NCI-H2081 (cell line): ENCODE measurements around the gene IRAG1.
A peak's percentile ranks its signal among the peaks of the same experiment; 100 is the strongest.

Source experiments
- DNase-seq, 2 experiments: peaks; one replicate each; lab custom pipeline; 2025; lab: John Stamatoyannopoulos, UW

Gene IRAG1

GRCh38 chr11:10667521-10667885, 26.1 kb downstream of the IRAG1 start:
- no peak for DNase-seq

GRCh38 chr11:10666556-10667520, 26.7 kb downstream of the IRAG1 start:
- no peak for DNase-seq

GRCh38 chr11:10664496-10664895, 29.1 kb downstream of the IRAG1 start:
- DNase-seq, result no peak

GRCh38 chr11:10663990-10664389, 29.6 kb downstream of the IRAG1 start:
- no peak for DNase-seq

GRCh38 chr11:10663365-10663764, 30.2 kb downstream of the IRAG1 start:
- DNase-seq, result no peak

GRCh38 chr11:10660323-10660722, 33.2 kb downstream of the IRAG1 start:
- DNase-seq, result no peak

GRCh38 chr11:10659339-10660216, 34.0 kb downstream of the IRAG1 start:
- DNase-seq, result no peak

- DNase-seq, result no peak
Measured at GRCh38 chr11:10658621-10659338, 34.8 kb downstream of the IRAG1 start.

- no peak for DNase-seq
Measured at GRCh38 chr11:10657308-10658271, 36.0 kb downstream of the IRAG1 start.

- no peak for DNase-seq
Measured at GRCh38 chr11:10655943-10656576, 37.5 kb downstream of the IRAG1 start.

GRCh38 chr11:10655227-10655626, 38.3 kb downstream of the IRAG1 start:
- no peak for DNase-seq

GRCh38 chr11:10654811-10655150, 38.8 kb downstream of the IRAG1 start:
- DNase-seq, result no peak

GRCh38 chr11:10653946-10654810, 39.4 kb downstream of the IRAG1 start:
- peak; percentile 22 to 63 for DNase-seq

- DNase-seq, result no peak
Measured at GRCh38 chr11:10653261-10653660, 40.3 kb downstream of the IRAG1 start.

- DNase-seq, result no peak
Measured at GRCh38 chr11:10651656-10652361, 41.7 kb downstream of the IRAG1 start.

GRCh38 chr11:10650630-10651029, 42.9 kb downstream of the IRAG1 start:
- DNase-seq, result no peak

- DNase-seq, result no peak
Measured at GRCh38 chr11:10650166-10650565, 43.4 kb downstream of the IRAG1 start.

- no peak for DNase-seq
Measured at GRCh38 chr11:10648871-10649270, 44.7 kb downstream of the IRAG1 start.
